ENCODE results near the gene NUDT14. TPM values are rescaled to one million over a fixed set of nuclear protein-coding genes. Genes with fewer than 3 reads are reported as not detected.

NUDT14 gene
- total and polyA plus RNA-seq, 2 of the 4 experiments (the other 2 are of a cell fraction): 5.6 to 9.3 TPM

DNA sequence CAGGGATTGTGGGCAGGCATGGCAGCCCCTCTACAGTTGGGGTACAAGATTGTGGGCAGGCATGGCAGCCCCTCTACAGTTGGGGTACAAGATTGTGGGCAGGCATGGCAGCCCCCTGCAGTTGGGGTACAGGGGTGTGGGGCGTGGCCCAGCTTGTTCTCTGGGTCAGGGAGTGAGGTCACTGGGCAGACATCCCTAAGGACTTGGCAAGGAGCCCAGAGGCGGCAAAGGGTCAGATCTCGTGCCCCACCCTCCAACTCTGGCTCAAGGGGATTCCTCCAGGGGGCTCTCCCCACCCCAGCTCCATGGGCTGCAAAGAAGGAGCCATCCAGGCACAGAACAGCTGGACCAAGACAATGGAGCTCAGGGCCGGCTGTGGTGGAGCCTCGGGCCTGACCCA is 25.8 kb upstream of the NUDT14 start:
- no peak overlapping the region for H3K4me2 ChIP-seq (ENCODE audit: low read depth, low read length)
- H3K18ac ChIP-seq (ENCODE audit: low read depth, low read length): no peak overlapping the region
- DNase-seq (no peak), ATAC-seq (ENCODE audit: low read depth) (no peak)
- intact Hi-C loops (cut with micrococcal nuclease) (no loop called here), in situ Hi-C loops (cut with MboI; ENCODE audit: low sequenced_read_pairs) (no loop called here), dilution Hi-C loops (cut with HindIII; ENCODE audit: low sequenced_read_pairs, unreplicated experiment) (no loop called here)
- peaks cover 9% of the 10 kb centered on the region for H4K20me1 ChIP-seq (ENCODE audit: insufficient read depth, low read length)
- peaks cover 1% of the 10 kb centered on the region; the same call in 1 of the 2 replicates for H3K4me1 ChIP-seq (ENCODE audit: control insufficient read depth, insufficient read depth, low read length)
- no peak overlapping the region for H3K14ac ChIP-seq (replicated peaks; ENCODE audit: low read depth, low read length)
- no peaks in the 10 kb centered on the region for H3K9me1 ChIP-seq (ENCODE audit: insufficient read depth, low read length)
- H3K36me3 ChIP-seq (ENCODE audit: control insufficient read depth, insufficient read depth, low read length): peaks cover 11% of the 10 kb centered on the region
- no peak overlapping the region for H4K5ac ChIP-seq (ENCODE audit: low read depth, low read length)
- no peak overlapping the region for H2AFZ ChIP-seq (replicated peaks; ENCODE audit: low read length, poor library complexity)
- H3K4ac ChIP-seq (ENCODE audit: low read depth, low read length): no peak overlapping the region
- ChIA-PET POLR2A (ENCODE audit: unreplicated experiment) (no interaction called here), CTCF (no interaction called here)
- H2BK120ac ChIP-seq (ENCODE audit: low read depth, low read length): no peak overlapping the region
- H3K27ac ChIP-seq (ENCODE audit: insufficient read depth, low read length): no peak overlapping the region
- no peak overlapping the region for H4K8ac ChIP-seq (ENCODE audit: low read depth in 2 of 2, low read length in 2 of 2)
- H3K79me1 ChIP-seq (ENCODE audit: low read depth in 1 of 2, low read length in 2 of 2): no peaks in the 10 kb centered on the region
- H3K56ac ChIP-seq (ENCODE audit: extremely low read depth, insufficient read depth, low read length): no peak overlapping the region
- H2BK20ac ChIP-seq (ENCODE audit: low read depth, low read length): no peak overlapping the region
- H3K23ac ChIP-seq (ENCODE audit: low read depth, low read length): no peak overlapping the region
- no peak overlapping the region for H4K91ac ChIP-seq (ENCODE audit: insufficient read depth, low read depth, low read length)
- H2AK9ac ChIP-seq (replicated peaks; ENCODE audit: low read depth, low read length, poor library complexity): no peak overlapping the region
- H3K27me3 ChIP-seq (ENCODE audit: control insufficient read depth, insufficient read depth, low read length): no peaks in the 10 kb centered on the region
- H3K9ac ChIP-seq (ENCODE audit: low read depth, low read length): no peak overlapping the region
- no peaks in the 10 kb centered on the region for H3K9me3 ChIP-seq (ENCODE audit: control insufficient read depth, insufficient read depth, low read length)
- H2BK5ac ChIP-seq (ENCODE audit: low read depth, low read length, poor library complexity, severe bottlenecking): no peak overlapping the region
- no peak overlapping the region for H2AK5ac ChIP-seq (ENCODE audit: low read depth, low read length)
- TF ChIP-seq NFE2L2 (IDR thresholded peaks at IDR 0.05; ENCODE audit: low read depth, low read length): no peak
- TF ChIP-seq, protein P1, sequence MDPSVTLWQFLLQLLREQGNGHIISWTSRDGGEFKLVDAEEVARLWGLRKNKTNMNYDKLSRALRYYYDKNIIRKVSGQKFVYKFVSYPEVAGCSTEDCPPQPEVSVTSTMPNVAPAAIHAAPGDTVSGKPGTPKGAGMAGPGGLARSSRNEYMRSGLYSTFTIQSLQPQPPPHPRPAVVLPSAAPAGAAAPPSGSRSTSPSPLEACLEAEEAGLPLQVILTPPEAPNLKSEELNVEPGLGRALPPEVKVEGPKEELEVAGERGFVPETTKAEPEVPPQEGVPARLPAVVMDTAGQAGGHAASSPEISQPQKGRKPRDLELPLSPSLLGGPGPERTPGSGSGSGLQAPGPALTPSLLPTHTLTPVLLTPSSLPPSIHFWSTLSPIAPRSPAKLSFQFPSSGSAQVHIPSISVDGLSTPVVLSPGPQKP (IDR thresholded peaks at IDR 0.05; ENCODE audit: borderline replicate concordance, low read depth, low read length): no peak
- no peak for TF ChIP-seq RCOR1 (IDR thresholded peaks at IDR 0.05; ENCODE audit: insufficient replicate concordance, low read length)
- TF ChIP-seq, protein P2, sequence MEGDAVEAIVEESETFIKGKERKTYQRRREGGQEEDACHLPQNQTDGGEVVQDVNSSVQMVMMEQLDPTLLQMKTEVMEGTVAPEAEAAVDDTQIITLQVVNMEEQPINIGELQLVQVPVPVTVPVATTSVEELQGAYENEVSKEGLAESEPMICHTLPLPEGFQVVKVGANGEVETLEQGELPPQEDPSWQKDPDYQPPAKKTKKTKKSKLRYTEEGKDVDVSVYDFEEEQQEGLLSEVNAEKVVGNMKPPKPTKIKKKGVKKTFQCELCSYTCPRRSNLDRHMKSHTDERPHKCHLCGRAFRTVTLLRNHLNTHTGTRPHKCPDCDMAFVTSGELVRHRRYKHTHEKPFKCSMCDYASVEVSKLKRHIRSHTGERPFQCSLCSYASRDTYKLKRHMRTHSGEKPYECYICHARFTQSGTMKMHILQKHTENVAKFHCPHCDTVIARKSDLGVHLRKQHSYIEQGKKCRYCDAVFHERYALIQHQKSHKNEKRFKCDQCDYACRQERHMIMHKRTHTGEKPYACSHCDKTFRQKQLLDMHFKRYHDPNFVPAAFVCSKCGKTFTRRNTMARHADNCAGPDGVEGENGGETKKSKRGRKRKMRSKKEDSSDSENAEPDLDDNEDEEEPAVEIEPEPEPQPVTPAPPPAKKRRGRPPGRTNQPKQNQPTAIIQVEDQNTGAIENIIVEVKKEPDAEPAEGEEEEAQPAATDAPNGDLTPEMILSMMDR (conservative IDR thresholded peaks at IDR 0.05; ENCODE audit: low read depth, low read length): no peak
- TF ChIP-seq CEBPB (IDR thresholded peaks at IDR 0.05; ENCODE audit: low read depth, low read length): no peak
- no peak for TF ChIP-seq MXI1 (IDR thresholded peaks at IDR 0.05; ENCODE audit: borderline replicate concordance, low read depth, low read length)
- TF ChIP-seq POLR2A (IDR thresholded peaks at IDR 0.05; ENCODE audit: low read depth, low read length): no peak
- no peak for TF ChIP-seq USF2 (IDR thresholded peaks at IDR 0.05; ENCODE audit: low read depth, low read length)
- BruUV-seq (replicated peaks): no TSS peak
- 42% methylated on average over 3 of the region's 5 CpGs; no CpG with 5 or more reads in 1 of the 2 experiments for WGBS, 2 experiments (ENCODE audit: extremely low coverage in 2 of 2, insufficient read length in 1 of 2)
- no peak overlapping the region for H3K4me3 ChIP-seq (ENCODE audit: insufficient read depth, low read depth, low read length)
- no peak overlapping the region for H2BK15ac ChIP-seq (ENCODE audit: low read depth, low read length)
